Liver (tissue), 3 donors: ENCODE results near the gene NSF.
"Not testable (repeated sequence)": the region's sequence is repeated elsewhere in the genome, so short reads cannot be mapped to it uniquely, and the experiment has no call there.

ENCODE experiments used
- CTCF ChIP-seq: fragments of 150-350 bp; IDR thresholded peaks from 2 replicates; pipeline ENCODE4 v1.5.1; 2017; ENCODE audit warnings: improper control_type of control experiment, low read depth, low read length; ENCODE audit not compliant: missing input control
- GABPA ChIP-seq, 2 donors: IDR thresholded peaks in 1 of 2; conservative IDR thresholded peaks in 1 of 2; 2 replicates each; pipeline ENCODE4 v1.6.1; 2016; ENCODE audit warnings: antibody characterized with exemption in 2 of 2, mild to moderate bottlenecking in 1 of 2, moderate library complexity in 1 of 2
- RAD21 ChIP-seq, 2 donors: IDR thresholded peaks; 2 replicates each; pipeline ENCODE4 v1.6.1; 2016; ENCODE audit warnings: antibody characterized with exemption in 2 of 2, mild to moderate bottlenecking in 2 of 2
- TAF1 ChIP-seq: conservative IDR thresholded peaks from 2 replicates; pipeline ENCODE4 v1.6.1; 2016; ENCODE audit warnings: antibody characterized with exemption, mild to moderate bottlenecking
- donor health status: healthy.
- donor health status: healthy.

- not testable (repeated sequence) for TF ChIP-seq CTCF; RAD21 (IDR thresholded peaks at IDR 0.05); TAF1; GABPA (IDR thresholded peaks at IDR 0.05 in 1 of 2, conservative IDR thresholded peaks at IDR 0.05 in 1 of 2)
Observed at GRCh38 chr17:46603125-46603524, 12.7 kb downstream of the NSF start.
